Activated naive CD4-positive, alpha-beta T cell treated with anti-CD3 and anti-CD28 coated beads, Interleukin-2, amount 10 ng/mL, durations not matched to agents 7 days and 5 days (primary cell): ENCODE measurements around the gene HMG20A.

Experiments
- CTCF ChIA-PET: fragments of 350-600 bp; sonication (Branson Sonifier 250); formaldehyde crosslinking; loops from one replicate; lab custom pipeline; 2021; ENCODE audit warnings: antibody characterized with exemption; lab: Charles Lee
- DNase-seq: peaks from one replicate; pipeline ENCODE4 v3.0.0-alpha.2; 2020
- H3K27ac Mint-ChIP-seq: one replicate; pipeline ENCODE4 v1.8.0; 2021; ENCODE audit warnings: mild to moderate bottlenecking, moderate library complexity, mixed read lengths
- H3K27me3 Mint-ChIP-seq: one replicate; pipeline ENCODE4 v1.8.0; 2021; ENCODE audit warnings: mild to moderate bottlenecking, mixed read lengths
- H3K36me3 Mint-ChIP-seq: one replicate; pipeline ENCODE4 v1.8.0; 2021; ENCODE audit warnings: mixed read lengths
- H3K4me1 Mint-ChIP-seq: one replicate; pipeline ENCODE4 v1.8.0; 2021; ENCODE audit warnings: mixed read lengths
- H3K4me3 Mint-ChIP-seq: one replicate; pipeline ENCODE4 v1.8.0; 2021; ENCODE audit warnings: mild to moderate bottlenecking, moderate library complexity, mixed read lengths
- H3K9me3 Mint-ChIP-seq: one replicate; pipeline ENCODE4 v1.8.0; 2021; ENCODE audit warnings: mixed read lengths

Gene HMG20A

DNA sequence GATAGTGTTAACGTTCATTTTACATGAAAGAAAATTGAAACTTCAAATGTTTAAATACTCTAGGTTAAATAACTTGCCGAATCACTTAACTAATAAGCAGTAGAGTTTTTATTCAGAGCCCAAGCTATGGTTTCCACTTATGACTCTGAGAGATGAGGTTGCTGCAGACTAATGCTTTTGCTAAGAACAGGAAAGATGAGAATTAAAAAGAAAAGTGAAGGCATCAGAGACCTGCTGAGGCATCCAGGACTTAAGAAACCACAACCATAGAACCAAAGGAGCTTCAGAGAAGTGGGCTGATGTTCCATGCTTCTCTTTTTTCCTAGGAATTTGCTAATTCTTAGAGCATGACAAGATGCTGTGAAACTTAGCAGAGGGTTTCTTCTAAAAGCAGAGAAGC, 9.5 kb downstream of the HMG20A start:
- no peaks in the 10 kb centered on the region for H3K9me3 Mint-ChIP-seq
- DNase-seq = no peak
- CTCF ChIA-PET = interaction anchor here (0.7 to 1.0 kb wide), 3 partner anchors 9 to 18 kb away, joined by 3 to 4 read pairs (median 4); no protein-coding TSS in a partner anchor
- peaks cover 4% of the 10 kb centered on the region for H3K36me3 Mint-ChIP-seq
- no peak overlapping the region for H3K27ac Mint-ChIP-seq
- no peaks in the 10 kb centered on the region for H3K27me3 Mint-ChIP-seq
- H3K4me3 Mint-ChIP-seq = no peak overlapping the region
- peaks cover 36% of the 10 kb centered on the region for H3K4me1 Mint-ChIP-seq

DNA sequence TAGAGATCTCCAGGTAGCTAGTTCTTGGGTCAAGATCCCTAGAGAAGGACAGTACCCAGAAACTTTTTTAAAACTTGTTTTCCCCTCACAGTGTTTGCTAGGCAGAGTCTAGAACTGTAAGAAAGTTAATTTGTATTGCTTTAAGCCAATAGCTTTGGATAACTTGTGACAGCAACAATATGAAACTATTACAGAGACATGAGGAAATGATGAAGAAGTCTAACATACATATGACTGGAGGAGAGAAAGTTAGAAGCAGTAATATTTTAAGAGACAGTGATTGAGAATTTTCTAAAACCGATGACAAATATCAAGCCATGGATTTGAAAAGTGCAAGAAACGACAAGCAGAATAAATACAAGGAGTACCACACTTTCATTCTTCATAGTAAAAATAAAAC, 10.0 kb downstream of the HMG20A start:
- no peaks in the 10 kb centered on the region for H3K27me3 Mint-ChIP-seq
- no peaks in the 10 kb centered on the region for H3K9me3 Mint-ChIP-seq
- peaks cover 2% of the 10 kb centered on the region for H3K36me3 Mint-ChIP-seq
- no peak for DNase-seq
- no peak overlapping the region for H3K4me3 Mint-ChIP-seq
- no peak overlapping the region for H3K27ac Mint-ChIP-seq
- CTCF ChIA-PET = interaction anchor here (0.7 to 1.0 kb wide), 3 partner anchors 9 to 18 kb away, joined by 3 to 4 read pairs (median 4); no protein-coding TSS in a partner anchor
- H3K4me1 Mint-ChIP-seq = peaks cover 35% of the 10 kb centered on the region

DNA sequence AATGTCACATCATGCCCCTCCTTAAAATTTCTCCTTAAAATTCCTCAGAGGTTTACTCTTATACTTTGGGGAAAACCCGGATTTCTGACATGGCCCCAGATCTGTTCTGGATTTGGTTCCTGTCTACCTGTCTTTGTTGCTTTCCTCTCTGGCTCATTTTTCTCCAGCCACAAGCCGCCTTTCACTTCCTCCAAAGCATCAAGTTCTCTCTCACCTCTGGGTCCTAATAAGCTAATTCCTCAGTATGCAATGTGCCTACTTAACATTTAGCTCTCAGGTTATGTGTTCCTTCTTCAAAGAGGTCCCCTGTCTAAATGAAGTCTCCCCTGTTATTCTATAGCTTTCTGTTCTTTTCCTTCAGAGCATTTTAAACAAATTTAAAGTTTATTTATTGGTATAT, 16.1 kb downstream of the HMG20A start:
- Mint-ChIP-seq H3K27ac (no peak overlapping the region), H3K4me3 (no peak overlapping the region), H3K4me1 (peaks cover 8% of the 10 kb centered on the region), H3K36me3 (peaks cover 4% of the 10 kb centered on the region), H3K9me3 (no peaks in the 10 kb centered on the region), H3K27me3 (no peaks in the 10 kb centered on the region)
- no peak for DNase-seq
- CTCF ChIA-PET = interaction anchor here (0.7 to 0.8 kb wide), 2 partner anchors 620 to 1252 kb away, joined by 3 read pairs; no protein-coding TSS in a partner anchor

DNA sequence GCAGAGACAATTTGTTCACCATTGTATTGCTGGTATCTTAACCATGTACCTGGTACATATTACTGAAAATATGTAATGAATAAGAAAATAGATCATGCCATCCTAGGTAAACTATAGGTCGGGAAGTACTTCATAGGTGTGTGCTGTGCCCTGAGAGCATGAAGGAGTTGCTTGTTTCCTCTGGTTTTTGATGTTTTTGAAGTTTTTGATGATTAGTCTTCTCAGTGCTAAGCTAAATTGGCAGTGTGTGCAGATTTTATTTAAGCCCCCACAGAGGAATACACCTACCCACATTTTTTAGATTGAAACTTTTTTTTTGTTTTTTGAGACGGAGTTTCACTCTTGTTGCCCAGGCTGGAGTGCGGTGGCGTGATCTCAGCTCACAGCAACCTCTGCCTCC, 16.6 kb downstream of the HMG20A start:
- Mint-ChIP-seq H3K36me3 (peaks cover 4% of the 10 kb centered on the region), H3K27ac (no peak overlapping the region), H3K9me3 (no peaks in the 10 kb centered on the region), H3K4me3 (no peak overlapping the region), H3K4me1 (peaks cover 8% of the 10 kb centered on the region), H3K27me3 (no peaks in the 10 kb centered on the region)
- DNase-seq = no peak
- CTCF ChIA-PET = interaction anchor here (0.7 to 0.8 kb wide), 2 partner anchors 620 to 1252 kb away, joined by 3 read pairs; no protein-coding TSS in a partner anchor

DNA sequence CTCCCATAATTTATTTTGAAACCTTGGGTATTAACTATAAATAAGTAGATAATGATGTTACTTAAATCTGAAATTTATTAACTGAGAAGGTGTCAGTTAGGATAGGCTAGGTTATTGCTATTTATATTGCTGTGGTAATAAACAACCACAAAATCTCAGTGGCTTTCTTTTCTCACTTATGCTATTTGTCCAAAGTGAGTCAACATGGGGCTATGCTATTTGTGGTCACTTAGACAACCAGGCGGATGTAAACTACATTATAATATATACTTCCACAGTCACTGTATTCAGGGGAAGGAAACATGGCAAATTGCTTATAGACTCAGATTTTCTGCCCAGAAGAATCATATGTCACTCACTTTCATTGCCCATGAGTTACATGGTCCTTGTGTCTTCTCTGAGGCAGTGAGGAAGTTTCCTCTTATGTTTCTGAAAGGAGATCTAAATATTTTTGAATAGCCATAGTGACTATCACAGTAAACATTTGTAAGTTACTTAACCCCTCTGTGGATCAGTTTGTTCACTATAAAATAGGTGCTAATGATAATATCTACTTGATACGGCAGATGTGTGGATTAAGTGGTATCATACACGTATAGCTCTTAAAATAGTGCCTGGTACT, 19.8 kb downstream of the HMG20A start:
- Mint-ChIP-seq H3K36me3 (peaks cover 4% of the 10 kb centered on the region), H3K4me1 (peaks cover 8% of the 10 kb centered on the region), H3K27me3 (no peaks in the 10 kb centered on the region), H3K4me3 (no peak overlapping the region), H3K27ac (no peak overlapping the region), H3K9me3 (no peaks in the 10 kb centered on the region)
- CTCF ChIA-PET = interaction anchor here (1.6 kb wide), 1 partner anchor 103 kb away, joined by 3 read pairs; no protein-coding TSS in a partner anchor
- no peak for DNase-seq

DNA sequence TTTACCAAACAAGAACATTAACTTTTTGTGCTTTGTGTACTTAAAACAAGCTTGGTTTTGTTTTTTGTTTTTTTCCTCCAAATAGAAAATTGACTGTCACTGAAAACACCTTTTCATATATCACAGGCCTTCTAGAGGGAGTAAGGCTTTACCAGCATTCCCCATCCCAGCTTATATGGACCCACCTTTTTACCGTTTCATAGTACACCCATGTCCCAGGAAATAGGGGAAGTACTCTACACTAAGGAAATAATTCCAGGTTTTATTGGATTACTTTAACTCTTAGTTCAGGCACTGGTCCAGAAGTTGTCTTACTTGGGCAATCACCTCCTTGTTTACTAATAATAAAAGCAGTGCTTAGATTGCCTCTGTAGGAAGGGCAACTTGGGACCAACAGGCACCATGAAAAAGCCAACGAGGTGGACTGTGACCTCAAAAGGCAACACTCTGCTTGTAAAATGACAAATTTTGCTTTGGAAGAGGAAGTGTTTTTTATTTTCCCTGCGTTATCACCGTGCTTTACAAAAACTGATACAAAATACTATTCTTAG, 26.2 kb downstream of the HMG20A start:
- CTCF ChIA-PET = interaction anchor here (0.6 to 0.7 kb wide), 2 partner anchors 19 to 61 kb away, joined by 3 to 4 read pairs; no protein-coding TSS in a partner anchor

DNA sequence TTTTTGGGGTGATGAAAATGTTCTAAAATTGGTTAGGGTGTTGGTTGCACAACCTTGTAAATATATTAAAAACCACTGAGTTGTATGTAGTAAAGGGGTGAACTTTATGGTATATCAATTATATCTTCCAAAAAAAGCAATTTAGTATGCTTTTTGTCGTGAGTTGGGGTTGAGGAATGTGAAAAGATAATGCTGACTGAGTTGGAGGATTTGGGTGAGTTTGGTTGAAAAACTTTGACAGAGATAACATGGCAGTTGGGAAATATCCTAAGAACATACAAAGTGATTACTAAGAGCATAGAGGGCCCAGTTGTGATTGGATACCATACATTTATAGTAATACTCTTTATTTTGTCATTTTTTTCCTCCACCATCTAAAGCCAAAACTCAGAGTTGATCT, 33.6 kb downstream of the HMG20A start:
- CTCF ChIA-PET = no interaction called here
- H3K27me3 Mint-ChIP-seq = no peaks in the 10 kb centered on the region
- peaks cover 20% of the 10 kb centered on the region for H3K4me1 Mint-ChIP-seq
- H3K4me3 Mint-ChIP-seq = no peak overlapping the region
- DNase-seq = no peak
- peaks cover 9% of the 10 kb centered on the region for H3K36me3 Mint-ChIP-seq
- no peak overlapping the region for H3K27ac Mint-ChIP-seq
- no peaks in the 10 kb centered on the region for H3K9me3 Mint-ChIP-seq

More for the DNA sequence above, 26.2 kb downstream of the HMG20A start:
- no peak for DNase-seq
- H3K27ac Mint-ChIP-seq = no peak overlapping the region
- no peaks in the 10 kb centered on the region for H3K27me3 Mint-ChIP-seq
- no peak overlapping the region for H3K4me3 Mint-ChIP-seq
- H3K4me1 Mint-ChIP-seq = no peaks in the 10 kb centered on the region
- H3K9me3 Mint-ChIP-seq = no peaks in the 10 kb centered on the region
- H3K36me3 Mint-ChIP-seq = peaks cover 15% of the 10 kb centered on the region

DNA sequence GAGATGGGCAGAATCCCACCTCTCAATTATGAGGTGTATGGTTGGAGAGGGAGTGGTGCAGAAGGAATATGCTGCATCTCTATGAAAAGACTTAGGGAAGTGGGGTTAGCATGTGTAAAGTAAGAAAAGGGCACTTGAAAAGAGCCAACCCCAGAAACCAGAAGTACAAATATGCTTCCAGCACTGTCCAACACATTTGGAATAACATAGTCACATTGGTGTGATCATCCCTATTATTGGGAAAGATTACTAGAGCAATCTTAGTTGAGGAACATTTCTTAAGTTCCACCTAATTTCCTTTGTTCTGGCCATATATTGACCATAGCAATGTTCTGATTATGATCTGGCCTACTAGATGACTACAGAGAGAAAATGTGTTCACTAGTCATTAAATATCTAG, 34.3 kb downstream of the HMG20A start:
- CTCF ChIA-PET = no interaction called here
- H3K27ac Mint-ChIP-seq = no peak overlapping the region
- H3K4me3 Mint-ChIP-seq = no peak overlapping the region
- peaks cover 12% of the 10 kb centered on the region for H3K36me3 Mint-ChIP-seq
- peaks cover 20% of the 10 kb centered on the region for H3K4me1 Mint-ChIP-seq
- no peaks in the 10 kb centered on the region for H3K9me3 Mint-ChIP-seq
- DNase-seq = no peak
- H3K27me3 Mint-ChIP-seq = no peaks in the 10 kb centered on the region

DNA sequence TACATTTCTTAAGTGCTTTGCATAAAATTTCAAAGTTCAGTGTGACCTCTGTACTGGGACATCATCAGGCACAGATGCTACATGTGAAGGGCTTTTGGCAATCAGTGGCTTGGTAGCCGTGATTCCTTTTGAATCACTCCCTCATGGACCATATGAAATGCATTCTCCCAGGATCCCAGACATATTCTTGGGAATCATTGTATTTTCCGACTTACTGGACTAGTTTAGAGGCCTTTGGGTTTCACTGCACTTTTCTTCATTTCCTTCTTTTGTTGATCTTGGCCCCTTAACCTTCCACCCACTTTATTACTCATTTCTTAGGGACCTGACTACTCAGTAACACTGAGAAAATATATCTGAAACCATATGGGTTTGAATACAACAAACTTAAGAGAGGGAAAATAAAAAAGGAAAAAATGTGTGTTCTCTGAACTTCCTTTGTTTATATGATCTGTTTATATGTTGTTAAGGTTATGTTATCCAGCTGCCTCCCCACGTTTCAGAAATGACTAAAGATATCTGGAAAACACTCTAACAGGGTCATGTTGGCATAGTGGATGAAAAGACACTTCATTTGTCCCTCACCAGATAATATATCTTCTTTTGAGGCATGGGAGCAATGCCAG, 35.1 kb downstream of the HMG20A start:
- H3K4me1 Mint-ChIP-seq = peaks cover 20% of the 10 kb centered on the region
- CTCF ChIA-PET = interaction anchor here (0.8 kb wide), 1 partner anchor 38 kb away, joined by 3 read pairs; no protein-coding TSS in a partner anchor
- H3K27me3 Mint-ChIP-seq = no peaks in the 10 kb centered on the region
- H3K36me3 Mint-ChIP-seq = peaks cover 17% of the 10 kb centered on the region
- DNase-seq = no peak
- no peaks in the 10 kb centered on the region for H3K9me3 Mint-ChIP-seq
- H3K4me3 Mint-ChIP-seq = no peak overlapping the region
- H3K27ac Mint-ChIP-seq = no peak overlapping the region

DNA sequence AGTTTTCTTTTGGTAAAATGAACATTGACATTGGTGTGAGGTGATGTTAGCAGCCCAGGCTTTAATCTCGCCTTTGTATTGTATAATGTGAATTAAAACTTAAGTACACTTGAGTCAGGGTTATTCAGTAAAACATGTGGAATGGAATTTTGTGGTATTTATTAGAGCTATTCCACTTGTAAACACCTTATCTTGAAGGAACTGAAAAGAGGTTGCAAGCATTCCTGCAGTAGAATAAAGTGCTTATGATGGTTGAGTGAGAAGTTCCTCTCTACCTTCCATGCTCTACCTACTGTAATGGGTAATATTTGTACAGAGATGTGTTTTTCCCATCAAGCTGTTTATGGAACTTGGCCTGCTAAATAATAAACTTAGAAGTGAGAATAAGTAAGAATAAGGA, 36.1 kb downstream of the HMG20A start:
- no peak overlapping the region for H3K4me3 Mint-ChIP-seq
- peak overlapping the region; percentile 53 for H3K27ac Mint-ChIP-seq
- CTCF ChIA-PET = interaction anchor here (0.8 to 1.3 kb wide), 2 partner anchors 37 to 483 kb away, joined by 3 to 5 read pairs; no protein-coding TSS in a partner anchor
- DNase-seq = no peak
- no peaks in the 10 kb centered on the region for H3K9me3 Mint-ChIP-seq
- peaks cover 20% of the 10 kb centered on the region for H3K4me1 Mint-ChIP-seq
- no peaks in the 10 kb centered on the region for H3K27me3 Mint-ChIP-seq
- peaks cover 14% of the 10 kb centered on the region for H3K36me3 Mint-ChIP-seq

DNA sequence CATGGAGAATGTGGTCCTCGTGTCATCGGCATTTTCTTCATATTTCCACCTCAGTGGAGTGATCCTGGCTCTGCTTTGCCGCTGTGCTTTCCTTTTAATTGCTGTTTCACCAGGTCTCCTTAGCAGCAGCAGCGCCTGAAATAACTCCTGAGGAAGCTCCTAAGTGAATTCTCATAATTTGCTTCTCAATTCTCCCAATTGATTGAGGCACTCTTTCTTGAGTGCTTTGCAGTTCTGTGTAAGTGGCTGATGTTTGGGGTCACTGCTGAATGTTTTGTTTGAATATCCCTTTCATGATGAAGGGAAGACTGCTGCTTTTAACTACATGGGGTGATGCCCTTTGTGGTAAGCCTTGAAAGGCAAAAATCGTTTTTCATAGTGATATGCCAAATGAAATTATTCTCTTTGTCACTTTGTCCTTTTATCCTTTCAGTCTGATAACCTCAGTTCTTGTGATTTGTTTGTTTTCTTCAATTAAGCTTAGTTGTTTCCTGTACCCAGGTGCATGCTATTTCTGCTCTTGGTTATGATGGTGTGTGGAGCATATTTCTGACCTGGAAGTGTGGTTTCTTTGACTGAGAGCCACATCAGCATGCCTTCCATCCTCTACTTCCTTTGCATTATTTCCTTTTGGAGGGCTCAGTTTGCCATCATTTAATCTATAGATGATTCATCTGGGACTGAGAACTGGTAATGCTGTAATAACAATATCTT, 36.7 kb downstream of the HMG20A start:
- H3K36me3 Mint-ChIP-seq = peaks cover 14% of the 10 kb centered on the region
- no peaks in the 10 kb centered on the region for H3K9me3 Mint-ChIP-seq
- no peaks in the 10 kb centered on the region for H3K27me3 Mint-ChIP-seq
- CTCF ChIA-PET = interaction anchor here (1.3 kb wide), 1 partner anchor 484 kb away, joined by 5 read pairs; no protein-coding TSS in a partner anchor
- peak; percentile 22 for DNase-seq
- peaks cover 20% of the 10 kb centered on the region for H3K4me1 Mint-ChIP-seq
- peak overlapping the region; percentile 53 for H3K27ac Mint-ChIP-seq
- H3K4me3 Mint-ChIP-seq = no peak overlapping the region

DNA sequence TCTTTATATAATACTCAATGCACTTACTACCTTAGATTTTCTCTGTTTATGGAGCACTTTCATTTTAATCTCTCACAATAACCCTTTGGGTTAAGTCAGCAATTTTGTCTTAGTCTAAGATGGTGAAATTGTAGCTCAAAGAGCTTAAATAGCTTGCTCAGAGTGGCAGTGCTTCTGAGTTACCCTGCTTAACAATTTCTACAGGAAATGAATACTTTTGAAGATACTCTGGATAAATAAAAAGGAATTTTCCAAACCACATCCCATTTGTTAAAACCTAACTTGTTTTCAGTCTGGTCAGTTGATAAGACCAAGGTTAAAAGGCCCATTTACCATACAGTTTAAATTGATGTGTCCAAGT, 37.2 kb downstream of the HMG20A start:
- Mint-ChIP-seq H3K27me3 (no peaks in the 10 kb centered on the region), H3K4me3 (no peak overlapping the region), H3K9me3 (no peaks in the 10 kb centered on the region), H3K36me3 (peaks cover 14% of the 10 kb centered on the region), H3K27ac (peak overlapping the region; percentile 53), H3K4me1 (peaks cover 20% of the 10 kb centered on the region)
- CTCF ChIA-PET = no interaction called here
- DNase-seq = no peak

DNA sequence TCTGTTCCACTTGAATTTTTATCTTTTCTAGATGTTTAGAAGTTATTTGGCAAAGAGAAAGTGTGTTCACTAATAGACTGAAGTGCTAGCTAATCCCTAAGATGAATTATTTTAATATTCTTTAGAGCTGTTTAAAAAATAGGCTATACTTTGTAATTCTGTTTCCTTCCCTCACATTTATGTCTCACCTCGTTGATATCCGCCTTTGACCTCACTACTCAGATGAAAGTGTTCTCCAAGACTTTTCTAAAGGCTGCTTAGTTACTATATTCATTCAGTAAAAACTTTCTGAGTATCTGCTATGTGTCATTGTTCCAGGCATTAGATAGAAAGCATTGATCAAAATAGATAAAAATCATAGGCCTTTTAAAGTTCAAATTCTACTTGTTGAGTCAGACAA, 38.3 kb downstream of the HMG20A start:
- CTCF ChIA-PET = no interaction called here
- Mint-ChIP-seq H3K27me3 (no peaks in the 10 kb centered on the region), H3K27ac (no peak overlapping the region), H3K4me1 (peaks cover 20% of the 10 kb centered on the region), H3K4me3 (no peak overlapping the region), H3K9me3 (no peaks in the 10 kb centered on the region), H3K36me3 (peaks cover 14% of the 10 kb centered on the region)
- DNase-seq = no peak

DNA sequence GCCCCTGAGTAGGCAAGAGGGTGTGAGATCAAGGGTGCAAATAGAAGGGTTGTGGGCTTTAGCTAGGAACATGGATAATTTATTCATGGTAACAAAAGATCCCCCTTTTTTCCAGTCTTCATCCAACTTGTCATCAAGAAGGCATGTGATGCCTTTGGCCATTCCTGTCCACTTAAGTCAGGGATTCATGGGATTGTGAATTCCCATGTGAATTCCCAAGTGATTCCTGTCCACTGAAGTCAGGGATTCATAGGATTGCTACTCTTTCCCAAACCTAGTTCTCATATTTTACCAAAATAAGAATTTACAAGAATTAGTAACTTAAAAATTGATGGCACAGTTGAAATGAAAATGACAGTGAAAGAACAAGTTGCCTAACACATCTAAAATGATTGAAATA, 40.8 kb downstream of the HMG20A start:
- Mint-ChIP-seq H3K9me3 (no peaks in the 10 kb centered on the region), H3K36me3 (peaks cover 18% of the 10 kb centered on the region), H3K27ac (no peak overlapping the region), H3K27me3 (no peaks in the 10 kb centered on the region), H3K4me1 (peaks cover 16% of the 10 kb centered on the region), H3K4me3 (no peak overlapping the region)
- CTCF ChIA-PET = no interaction called here
- DNase-seq = no peak
